Nephron (organoid): ENCODE data around the gene LRRC10.

Source experiments
- H3K27ac Mint-ChIP-seq, 3 experiments: 2 replicates each; pipeline ENCODE4 v1.8.0; 2020; ENCODE audit warnings: mixed read lengths in 3 of 3, mild to moderate bottlenecking in 2 of 3, moderate library complexity in 1 of 3
- H3K27me3 Mint-ChIP-seq: 2 replicates; pipeline ENCODE4 v1.8.0; 2021; ENCODE audit warnings: low read depth, mild to moderate bottlenecking, moderate library complexity, mixed read lengths
- H3K36me3 Mint-ChIP-seq: 2 replicates; pipeline ENCODE4 v1.8.0; 2020; ENCODE audit warnings: low read depth, mixed read lengths
- H3K4me1 Mint-ChIP-seq: 2 replicates; pipeline ENCODE4 v1.8.0; 2020; ENCODE audit warnings: mixed read lengths
- H3K4me3 Mint-ChIP-seq, 3 experiments: 2 replicates each; pipeline ENCODE4 v1.8.0; 2020; ENCODE audit warnings: mild to moderate bottlenecking in 3 of 3, mixed read lengths in 3 of 3, moderate library complexity in 2 of 3
- H3K9me3 Mint-ChIP-seq: 2 replicates; pipeline ENCODE4 v1.8.0; 2020; ENCODE audit warnings: mixed read lengths
- TF ChIP-seq, protein P1 (sequence below), 3 experiments: fragments of 200-600 bp; sonication (generic); IDR thresholded peaks; one replicate each; pipeline ENCODE4 v1.5.0; 2021; ENCODE audit warnings: antibody characterized with exemption in 3 of 3; ENCODE audit not compliant: unreplicated experiment in 3 of 3

The LRRC10 gene

GRCh38 chr12:69575346-69575745, 35.4 kb downstream of the LRRC10 start:
- Mint-ChIP-seq H3K9me3 (no peaks in the 10 kb centered on the region), H3K4me1 (no peaks in the 10 kb centered on the region), H3K4me3 (no peak overlapping the region), H3K27me3 (no peaks in the 10 kb centered on the region), H3K36me3 (peaks cover 49% of the 10 kb centered on the region), H3K27ac (no peak overlapping the region)
- TF ChIP-seq, protein P1, sequence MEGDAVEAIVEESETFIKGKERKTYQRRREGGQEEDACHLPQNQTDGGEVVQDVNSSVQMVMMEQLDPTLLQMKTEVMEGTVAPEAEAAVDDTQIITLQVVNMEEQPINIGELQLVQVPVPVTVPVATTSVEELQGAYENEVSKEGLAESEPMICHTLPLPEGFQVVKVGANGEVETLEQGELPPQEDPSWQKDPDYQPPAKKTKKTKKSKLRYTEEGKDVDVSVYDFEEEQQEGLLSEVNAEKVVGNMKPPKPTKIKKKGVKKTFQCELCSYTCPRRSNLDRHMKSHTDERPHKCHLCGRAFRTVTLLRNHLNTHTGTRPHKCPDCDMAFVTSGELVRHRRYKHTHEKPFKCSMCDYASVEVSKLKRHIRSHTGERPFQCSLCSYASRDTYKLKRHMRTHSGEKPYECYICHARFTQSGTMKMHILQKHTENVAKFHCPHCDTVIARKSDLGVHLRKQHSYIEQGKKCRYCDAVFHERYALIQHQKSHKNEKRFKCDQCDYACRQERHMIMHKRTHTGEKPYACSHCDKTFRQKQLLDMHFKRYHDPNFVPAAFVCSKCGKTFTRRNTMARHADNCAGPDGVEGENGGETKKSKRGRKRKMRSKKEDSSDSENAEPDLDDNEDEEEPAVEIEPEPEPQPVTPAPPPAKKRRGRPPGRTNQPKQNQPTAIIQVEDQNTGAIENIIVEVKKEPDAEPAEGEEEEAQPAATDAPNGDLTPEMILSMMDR (IDR thresholded peaks at IDR 0.05; ENCODE audit: unreplicated experiment in 3 of 3) = no peak

GRCh38 chr12:69570545-69571399, 39.9 kb downstream of the LRRC10 start:
- no peak overlapping the region for H3K27ac Mint-ChIP-seq
- peaks cover 50% of the 10 kb centered on the region for H3K36me3 Mint-ChIP-seq
- no peaks in the 10 kb centered on the region for H3K27me3 Mint-ChIP-seq
- TF ChIP-seq, protein P1 (IDR thresholded peaks at IDR 0.05; ENCODE audit: unreplicated experiment in 3 of 3) = peak; percentile 74 to 84 (median 83)
- H3K9me3 Mint-ChIP-seq = no peaks in the 10 kb centered on the region
- H3K4me3 Mint-ChIP-seq = no peak overlapping the region
- no peaks in the 10 kb centered on the region for H3K4me1 Mint-ChIP-seq

- peaks cover 45% of the 10 kb centered on the region for H3K36me3 Mint-ChIP-seq
- peak overlapping the region in 1 of 3 experiments; percentile 20 for H3K27ac Mint-ChIP-seq
- H3K4me1 Mint-ChIP-seq = no peaks in the 10 kb centered on the region
- H3K4me3 Mint-ChIP-seq = no peak overlapping the region
- H3K27me3 Mint-ChIP-seq = no peaks in the 10 kb centered on the region
- no peaks in the 10 kb centered on the region for H3K9me3 Mint-ChIP-seq
- TF ChIP-seq, protein P1 (IDR thresholded peaks at IDR 0.05; ENCODE audit: unreplicated experiment in 3 of 3) = no peak
Measured at GRCh38 chr12:69570000-69570516, 40.6 kb downstream of the LRRC10 start.

DNA sequence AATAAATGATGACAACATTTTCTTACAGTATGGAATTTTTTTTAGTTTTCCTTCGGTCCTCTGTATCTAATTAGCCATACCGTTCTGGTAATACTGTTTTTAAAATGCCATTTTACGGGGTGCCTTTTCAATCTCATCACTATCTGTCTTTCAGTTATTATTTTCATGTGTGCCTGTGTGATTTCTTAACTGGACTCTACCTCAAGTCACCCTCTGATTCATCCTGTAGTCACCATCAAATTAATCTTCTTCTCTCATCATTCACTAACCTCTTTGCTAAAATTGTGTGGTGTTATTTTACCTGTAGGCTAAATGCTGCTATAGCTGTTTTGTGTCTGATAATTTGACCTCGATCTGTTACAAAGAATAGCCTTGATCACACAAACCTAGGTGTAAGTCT, 41.5 kb downstream of the LRRC10 start:
- Mint-ChIP-seq H3K27ac (peak overlapping the region in 1 of 3 experiments; percentile 22), H3K27me3 (no peaks in the 10 kb centered on the region), H3K4me3 (no peak overlapping the region), H3K4me1 (no peaks in the 10 kb centered on the region), H3K36me3 (peaks cover 38% of the 10 kb centered on the region), H3K9me3 (no peaks in the 10 kb centered on the region)
- TF ChIP-seq, protein P1 (IDR thresholded peaks at IDR 0.05; ENCODE audit: unreplicated experiment in 3 of 3) = no peak

GRCh38 chr12:69566603-69567002, 44.1 kb downstream of the LRRC10 start:
- Mint-ChIP-seq H3K4me1 (no peaks in the 10 kb centered on the region), H3K4me3 (no peak overlapping the region), H3K27me3 (no peaks in the 10 kb centered on the region), H3K27ac (no peak overlapping the region), H3K9me3 (no peaks in the 10 kb centered on the region), H3K36me3 (peaks cover 23% of the 10 kb centered on the region)
- TF ChIP-seq, protein P1 (IDR thresholded peaks at IDR 0.05; ENCODE audit: unreplicated experiment in 3 of 3) = peak in 1 of 3 experiments; percentile 6
